GM23338 (cell line): Measurements from ENCODE around the gene ABCD1. TPM values are rescaled to one million over a fixed set of nuclear protein-coding genes. Genes with fewer than 3 reads are reported as not detected.
"Not testable (repeated sequence)": the region's sequence is repeated elsewhere in the genome, so short reads cannot be mapped to it uniquely, and the experiment has no call there.

Experiments
- ATAC-seq: fragments of 200-7000 bp; cut with Tn5 transposase; 3 replicates; pipeline ENCODE4 v1.9.1; 2020
- DNase-seq: peaks from one replicate; pipeline ENCODE4 v3.0.0-alpha.2; 2015; ENCODE audit warnings: low spot score
- H2AFZ ChIP-seq: fragments of 200-600 bp; sonication (generic); 2 replicates; pipeline ENCODE4 v1.8.0; 2016; ENCODE audit warnings: antibody characterized with exemption, mild to moderate bottlenecking, moderate library complexity
- H3F3A ChIP-seq: fragments of 200-600 bp; sonication (generic); replicated peaks from 2 replicates; pipeline ENCODE4 v1.8.0; 2017; ENCODE audit warnings: antibody characterized with exemption, mixed run types, low read depth
- H3K27ac ChIP-seq: fragments of 200-600 bp; sonication (generic); 2 replicates; pipeline ENCODE4 v1.6.1; 2016; ENCODE audit warnings: low read depth
- H3K27me3 ChIP-seq: fragments of 200-600 bp; sonication (generic); 2 replicates; pipeline ENCODE4 v1.8.0; 2016; ENCODE audit warnings: mild to moderate bottlenecking, mixed run types, moderate library complexity; ENCODE audit not compliant: insufficient read depth
- H3K36me3 ChIP-seq: fragments of 200-600 bp; sonication (generic); 2 replicates; pipeline ENCODE4 v1.8.0; 2016; ENCODE audit warnings: mild to moderate bottlenecking; ENCODE audit not compliant: insufficient read depth
- H3K4me1 ChIP-seq: fragments of 200-600 bp; sonication (generic); 2 replicates; pipeline ENCODE4 v1.8.0; 2016; ENCODE audit warnings: mild to moderate bottlenecking, moderate library complexity; ENCODE audit not compliant: insufficient read depth
- H3K4me2 ChIP-seq: fragments of 200-600 bp; sonication (generic); 2 replicates; pipeline ENCODE4 v1.7.1; 2017; ENCODE audit warnings: mixed run types
- H3K4me3 ChIP-seq: fragments of 200-600 bp; sonication (generic); 2 replicates; pipeline ENCODE4 v1.6.1; 2016; ENCODE audit warnings: mixed run types
- H3K79me2 ChIP-seq: fragments of 200-600 bp; sonication (generic); replicated peaks from 2 replicates; pipeline ENCODE4 v1.8.0; 2017; ENCODE audit warnings: mild to moderate bottlenecking; ENCODE audit not compliant: insufficient read depth
- H3K9me2 ChIP-seq: fragments of 200-600 bp; sonication (generic); 2 replicates; pipeline ENCODE4 v1.8.0; 2017; ENCODE audit not compliant: insufficient read depth
- H4K20me1 ChIP-seq: fragments of 200-600 bp; sonication (generic); replicated peaks from 2 replicates; pipeline ENCODE4 v1.8.0; 2017; ENCODE audit warnings: mild to moderate bottlenecking; ENCODE audit not compliant: insufficient read depth
- H3K27ac Mint-ChIP-seq: 2 replicates; pipeline ENCODE4 v1.8.0; 2020; ENCODE audit warnings: inconsistent platforms, mild to moderate bottlenecking, moderate library complexity, mixed read lengths
- H3K27me3 Mint-ChIP-seq: 3 replicates; pipeline ENCODE4 v1.8.0; 2022; ENCODE audit warnings: low read depth, mild to moderate bottlenecking, moderate library complexity, mixed read lengths, inconsistent platforms; ENCODE audit not compliant: insufficient read depth, poor library complexity
- H3K36me3 Mint-ChIP-seq: 3 replicates; pipeline ENCODE4 v1.8.0; 2021; ENCODE audit warnings: low read depth, mild to moderate bottlenecking, inconsistent platforms, moderate library complexity, mixed read lengths
- H3K4me1 Mint-ChIP-seq: 3 replicates; pipeline ENCODE4 v1.8.0; 2020; ENCODE audit warnings: mild to moderate bottlenecking, inconsistent platforms, mixed read lengths
- H3K4me3 Mint-ChIP-seq: 3 replicates; pipeline ENCODE4 v1.8.0; 2021; ENCODE audit warnings: moderate library complexity, mild to moderate bottlenecking, inconsistent platforms, mixed read lengths
- H3K9me3 Mint-ChIP-seq: 3 replicates; pipeline ENCODE4 v1.8.0; 2020; ENCODE audit warnings: moderate library complexity, mild to moderate bottlenecking, inconsistent platforms, mixed read lengths
- CREB1 ChIP-seq: fragments of 250-450 bp; sonication (Bioruptor Pico); IDR thresholded peaks from 2 replicates; pipeline ENCODE4 v1.5.0; 2020; ENCODE audit warnings: low read depth, mild to moderate bottlenecking, moderate library complexity
- EZH2 ChIP-seq: fragments of 200-600 bp; sonication (generic); IDR thresholded peaks from one replicate; pipeline ENCODE4 v1.8.0; 2017; ENCODE audit warnings: antibody characterized with exemption, mild to moderate bottlenecking, low read depth; ENCODE audit not compliant: unreplicated experiment
- EZH2phosphoT487 ChIP-seq: fragments of 200-600 bp; sonication (generic); IDR thresholded peaks from one replicate; pipeline ENCODE4 v1.8.1; 2018; ENCODE audit warnings: antibody characterized with exemption; ENCODE audit not compliant: unreplicated experiment
- JUNB ChIP-seq: IDR thresholded peaks from one replicate; pipeline ENCODE4 v1.6.1; 2016; ENCODE audit warnings: antibody characterized with exemption; ENCODE audit not compliant: unreplicated experiment
- NANOG ChIP-seq: IDR thresholded peaks from 2 replicates; pipeline ENCODE4 v1.6.1; 2016; ENCODE audit warnings: antibody characterized with exemption, borderline replicate concordance
- POLR2AphosphoS5 ChIP-seq: IDR thresholded peaks from 2 replicates; pipeline ENCODE4 v1.6.1; 2016; ENCODE audit warnings: antibody characterized with exemption, low read depth
- ZNF114 ChIP-seq: fragments of 250-450 bp; sonication (Bioruptor Pico); IDR thresholded peaks from 2 replicates; pipeline ENCODE4 v1.5.0; 2020; ENCODE audit warnings: mild to moderate bottlenecking, moderate library complexity
- ZNF331 ChIP-seq: fragments of 250-450 bp; sonication (Bioruptor Pico); IDR thresholded peaks from 2 replicates; pipeline ENCODE4 v1.5.0; 2020; ENCODE audit warnings: low read depth, mild to moderate bottlenecking, moderate library complexity
- polyA plus RNA-seq: library from polyadenylated mRNA; unstranded; fragments of >200 nt; fragmentation: Nextera tagmentation; extraction: Ambion mirVana; gene quantifications from 2 replicates; pipeline ENCODE4 v1.2.1, GENCODE V29; 2016
- total RNA-seq: library from RNA; depleted of rRNA; stranded (reverse); fragments of >200 nt; shearing (Covaris generic); gene quantifications from 2 replicates; pipeline ENCODE4 v1.2.3, GENCODE V29; 2014
- TF ChIP-seq, protein P1 (sequence below): IDR thresholded peaks from 2 replicates; pipeline ENCODE4 v1.6.1; 2016; ENCODE audit warnings: antibody characterized with exemption
- TF ChIP-seq, protein P2 (sequence below), 2 experiments: fragments of 200-600 bp in 1 of 2; sonication (generic) in 1 of 2; conservative IDR thresholded peaks; 2 replicates each; pipeline versions ENCODE4 v1.5.1 to v1.6.1; 2016 to 2017; ENCODE audit warnings: antibody characterized with exemption in 2 of 2, low read depth in 2 of 2, mild to moderate bottlenecking in 2 of 2, moderate library complexity in 1 of 2

The ABCD1 gene
- total and polyA plus RNA-seq, 2 experiments from 2014 or later, result 2.4 to 8.9 TPM

DNA sequence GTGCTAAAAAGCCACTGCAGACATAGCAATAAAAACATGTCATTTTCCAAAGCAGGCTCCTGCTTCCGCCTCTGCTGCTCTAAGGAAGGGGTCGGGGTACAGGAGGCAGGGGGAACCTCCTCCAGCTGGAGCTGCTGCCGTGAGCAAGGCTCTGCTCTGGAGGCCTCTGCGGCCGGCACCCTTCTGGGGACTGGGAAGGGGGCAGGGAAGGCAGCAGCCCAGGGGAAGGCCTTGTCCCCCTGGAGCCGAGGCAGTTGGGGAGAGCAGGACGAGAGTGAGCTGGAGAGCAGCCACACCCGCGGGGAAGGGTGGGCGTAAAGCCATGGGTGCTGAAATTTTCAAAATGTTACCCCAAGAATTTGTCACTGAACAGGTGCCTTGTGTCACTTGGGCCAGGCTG lies 28.1 kb upstream of the ABCD1 start:
- H3K4me3 Mint-ChIP-seq, H3K9me3 Mint-ChIP-seq, H4K20me1 ChIP-seq, H3K36me3 ChIP-seq, H3F3A ChIP-seq, H3K27me3 Mint-ChIP-seq, H3K79me2 ChIP-seq, ATAC-seq, H3K4me3 ChIP-seq, H2AFZ ChIP-seq, H3K4me1 ChIP-seq, H3K4me2 ChIP-seq, DNase-seq, H3K9me2 ChIP-seq, H3K4me1 Mint-ChIP-seq, H3K27ac ChIP-seq, H3K27ac Mint-ChIP-seq, H3K27me3 ChIP-seq: not testable (repeated sequence)
- H3K36me3 Mint-ChIP-seq, result peaks cover 24% of the 10 kb centered on the region; the same call in 2 of the 3 replicates
- TF ChIP-seq POLR2AphosphoS5, result peak; percentile 9; the same call in 1 of the 2 replicates

DNA sequence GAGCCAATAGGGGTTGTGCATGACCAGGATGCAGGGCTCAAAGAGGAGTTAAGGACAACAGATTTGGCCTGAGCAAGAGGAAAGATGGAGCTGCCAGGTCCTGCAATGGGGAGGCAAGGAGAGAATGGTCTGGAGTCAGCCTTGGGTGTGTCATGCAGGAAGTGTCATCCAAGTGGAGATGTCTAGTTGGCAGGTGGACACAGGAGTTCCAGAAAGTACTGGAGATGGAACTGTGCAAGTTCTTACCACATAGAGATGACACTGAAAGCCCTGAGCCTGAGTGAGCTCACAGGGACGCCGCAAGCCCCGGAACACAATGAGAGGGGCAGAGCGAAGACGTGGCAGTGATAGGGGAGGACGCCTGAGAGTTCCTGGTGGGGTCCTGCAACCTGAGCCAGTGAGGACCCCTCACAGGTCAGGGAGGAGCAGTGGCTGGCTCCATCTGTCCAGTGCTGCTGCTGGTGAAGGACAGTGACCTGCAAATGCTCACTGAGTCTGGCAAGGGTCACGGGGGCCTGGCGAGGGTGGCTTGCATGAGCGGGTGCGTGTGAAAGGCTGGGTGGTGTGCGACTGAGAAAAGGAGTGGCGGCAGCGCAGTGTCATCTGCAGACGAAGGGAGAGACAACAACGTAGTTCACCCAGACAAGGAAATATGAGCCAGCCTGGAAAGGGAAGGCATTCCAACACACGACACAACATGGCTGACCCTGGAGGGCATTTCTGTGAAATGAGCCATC lies 27.5 kb upstream of the ABCD1 start:
- Mint-ChIP-seq H3K27ac (peak overlapping the region; percentile 51; the same call in 1 of the 2 replicates), H3K36me3 (peaks cover 28% of the 10 kb centered on the region; the same call in 2 of the 3 replicates)
- H3K9me2 ChIP-seq, DNase-seq, H4K20me1 ChIP-seq, H3K4me3 Mint-ChIP-seq, H2AFZ ChIP-seq, H3K4me2 ChIP-seq, H3K4me1 ChIP-seq, H3K4me3 ChIP-seq, H3K79me2 ChIP-seq, H3K9me3 Mint-ChIP-seq, ATAC-seq, H3K4me1 Mint-ChIP-seq, H3F3A ChIP-seq, H3K36me3 ChIP-seq, H3K27me3 ChIP-seq, H3K27ac ChIP-seq, H3K27me3 Mint-ChIP-seq: not testable (repeated sequence)

DNA sequence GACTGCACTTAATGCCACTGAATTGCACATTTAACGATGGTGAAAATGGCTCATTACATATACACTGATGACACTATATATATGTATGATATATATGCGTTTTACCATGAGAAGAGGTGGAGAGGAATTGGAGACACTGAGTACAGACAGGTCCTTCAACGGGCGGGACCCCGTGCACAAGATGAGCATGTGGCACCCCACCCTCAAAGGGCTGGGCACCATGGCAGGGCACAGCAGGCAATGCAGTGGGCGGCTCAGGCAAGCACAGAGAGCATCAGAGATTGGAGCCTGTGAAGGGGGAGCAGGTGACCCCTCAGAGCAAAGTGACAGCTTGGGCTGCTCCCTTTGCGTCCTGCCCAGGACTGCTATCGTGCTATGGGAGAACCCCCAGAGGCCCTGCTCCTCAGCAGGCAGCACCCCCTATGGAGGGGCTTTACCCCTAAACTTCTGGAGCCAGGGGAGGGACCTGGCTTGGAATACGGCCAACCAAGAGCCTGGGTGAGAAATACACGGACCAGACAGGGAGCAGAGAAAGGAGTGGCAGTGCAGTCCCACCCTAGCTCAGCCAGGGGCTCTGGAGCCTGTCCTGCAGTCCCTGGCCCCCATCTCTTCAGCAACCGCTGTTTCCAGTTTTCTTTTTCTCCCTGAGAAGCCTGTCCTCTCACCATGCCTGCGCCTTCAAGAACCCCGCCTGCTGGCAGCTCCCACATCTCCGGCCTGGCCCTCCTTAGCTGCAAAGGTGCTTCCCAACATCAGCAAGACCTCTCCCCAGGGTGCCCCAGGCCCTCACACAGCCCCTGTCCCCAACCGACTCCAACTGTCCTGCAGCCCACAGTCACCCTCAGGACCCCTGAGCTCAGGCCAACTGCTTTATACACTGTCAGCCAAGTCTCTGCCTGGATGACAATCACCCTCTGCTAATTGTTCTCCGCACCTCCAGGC lies 26.5 kb upstream of the ABCD1 start:
- Histone ChIP-seq H2AFZ (no peak overlapping the region), H3K27ac (no peak overlapping the region), H3K36me3 (no peaks in the 10 kb centered on the region), H3K9me2 (no peaks in the 10 kb centered on the region), H3K27me3 (no peaks in the 10 kb centered on the region), H3K4me2 (no peak overlapping the region), H4K20me1 (no peaks in the 10 kb centered on the region), H3F3A (no peaks in the 10 kb centered on the region), H3K79me2 (no peaks in the 10 kb centered on the region), H3K4me1 (no peaks in the 10 kb centered on the region), H3K4me3 (no peak overlapping the region)
- ATAC-seq, result no peak; the same call in 2 of the 3 replicates
- no peak for DNase-seq
- Mint-ChIP-seq H3K4me3 (no peak overlapping the region), H3K27ac (no peak overlapping the region; the same call in none of the 2 replicates), H3K36me3 (peaks cover 31% of the 10 kb centered on the region; the same call in 2 of the 3 replicates), H3K4me1 (peaks cover 3% of the 10 kb centered on the region; the same call in 1 of the 3 replicates), H3K27me3 (peaks cover 9% of the 10 kb centered on the region), H3K9me3 (peaks cover 3% of the 10 kb centered on the region; the same call in 1 of the 3 replicates)
- no peak for TF ChIP-seq EZH2
- no peak for TF ChIP-seq ZNF331 (CRISPR knock-in tag)
- no peak for TF ChIP-seq NANOG
- TF ChIP-seq, protein P1, sequence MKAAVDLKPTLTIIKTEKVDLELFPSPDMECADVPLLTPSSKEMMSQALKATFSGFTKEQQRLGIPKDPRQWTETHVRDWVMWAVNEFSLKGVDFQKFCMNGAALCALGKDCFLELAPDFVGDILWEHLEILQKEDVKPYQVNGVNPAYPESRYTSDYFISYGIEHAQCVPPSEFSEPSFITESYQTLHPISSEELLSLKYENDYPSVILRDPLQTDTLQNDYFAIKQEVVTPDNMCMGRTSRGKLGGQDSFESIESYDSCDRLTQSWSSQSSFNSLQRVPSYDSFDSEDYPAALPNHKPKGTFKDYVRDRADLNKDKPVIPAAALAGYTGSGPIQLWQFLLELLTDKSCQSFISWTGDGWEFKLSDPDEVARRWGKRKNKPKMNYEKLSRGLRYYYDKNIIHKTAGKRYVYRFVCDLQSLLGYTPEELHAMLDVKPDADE, result no peak
- no peak for TF ChIP-seq JUNB
- no peak for TF ChIP-seq CREB1 (CRISPR knock-in tag)
- TF ChIP-seq ZNF114, result no peak
- no peak for TF ChIP-seq EZH2phosphoT487
- TF ChIP-seq, protein P2, sequence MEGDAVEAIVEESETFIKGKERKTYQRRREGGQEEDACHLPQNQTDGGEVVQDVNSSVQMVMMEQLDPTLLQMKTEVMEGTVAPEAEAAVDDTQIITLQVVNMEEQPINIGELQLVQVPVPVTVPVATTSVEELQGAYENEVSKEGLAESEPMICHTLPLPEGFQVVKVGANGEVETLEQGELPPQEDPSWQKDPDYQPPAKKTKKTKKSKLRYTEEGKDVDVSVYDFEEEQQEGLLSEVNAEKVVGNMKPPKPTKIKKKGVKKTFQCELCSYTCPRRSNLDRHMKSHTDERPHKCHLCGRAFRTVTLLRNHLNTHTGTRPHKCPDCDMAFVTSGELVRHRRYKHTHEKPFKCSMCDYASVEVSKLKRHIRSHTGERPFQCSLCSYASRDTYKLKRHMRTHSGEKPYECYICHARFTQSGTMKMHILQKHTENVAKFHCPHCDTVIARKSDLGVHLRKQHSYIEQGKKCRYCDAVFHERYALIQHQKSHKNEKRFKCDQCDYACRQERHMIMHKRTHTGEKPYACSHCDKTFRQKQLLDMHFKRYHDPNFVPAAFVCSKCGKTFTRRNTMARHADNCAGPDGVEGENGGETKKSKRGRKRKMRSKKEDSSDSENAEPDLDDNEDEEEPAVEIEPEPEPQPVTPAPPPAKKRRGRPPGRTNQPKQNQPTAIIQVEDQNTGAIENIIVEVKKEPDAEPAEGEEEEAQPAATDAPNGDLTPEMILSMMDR (conservative IDR thresholded peaks at IDR 0.05; ENCODE audit: low read depth in 2 of 2), result no peak
